ENCODE measurements around the gene CACNG4.

The CACNG4 gene

DNA sequence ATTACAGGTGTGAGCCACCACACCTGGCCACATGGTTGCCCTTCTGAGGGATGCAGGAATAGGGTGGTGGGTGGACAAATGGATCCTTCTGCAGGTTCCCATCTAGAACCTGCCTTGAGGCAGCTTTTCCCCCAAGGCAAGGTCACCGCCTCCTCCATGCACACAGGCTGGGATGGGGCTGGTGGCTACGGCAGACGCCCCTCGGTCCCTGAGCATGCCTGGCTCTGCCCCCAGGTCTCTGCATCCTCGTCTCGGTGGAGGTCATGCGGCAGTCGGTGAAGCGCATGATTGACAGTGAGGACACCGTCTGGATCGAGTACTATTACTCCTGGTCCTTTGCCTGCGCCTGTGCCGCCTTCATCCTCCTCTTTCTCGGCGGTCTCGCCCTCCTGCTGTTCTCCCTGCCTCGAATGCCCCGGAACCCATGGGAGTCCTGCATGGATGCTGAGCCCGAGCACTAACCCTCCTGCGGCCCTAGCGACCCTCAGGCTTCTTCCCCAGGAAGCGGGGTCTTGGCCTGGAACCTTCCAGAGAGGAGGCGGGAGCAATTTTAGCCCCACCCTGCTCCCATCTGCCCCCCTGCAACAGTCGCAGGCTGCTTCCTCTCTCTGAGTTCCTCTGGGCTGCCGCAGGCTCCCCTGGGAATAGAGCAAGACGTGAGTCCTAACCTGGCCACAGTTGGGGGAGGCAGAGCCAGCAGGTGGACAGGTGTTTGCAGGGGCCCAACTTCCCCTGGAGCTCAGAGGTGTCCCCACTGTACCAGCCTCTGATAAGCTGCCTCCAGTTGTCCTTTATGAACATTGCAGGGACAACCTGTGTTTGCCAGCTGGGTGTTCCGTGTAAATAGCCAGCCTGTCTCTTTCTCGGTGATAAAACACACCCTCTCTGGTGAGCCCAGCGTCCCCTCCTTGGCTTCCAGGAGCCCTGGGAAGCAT is 91.6 kb downstream of the CACNG4 start (continued):
- TF ChIP-seq, protein P1, sequence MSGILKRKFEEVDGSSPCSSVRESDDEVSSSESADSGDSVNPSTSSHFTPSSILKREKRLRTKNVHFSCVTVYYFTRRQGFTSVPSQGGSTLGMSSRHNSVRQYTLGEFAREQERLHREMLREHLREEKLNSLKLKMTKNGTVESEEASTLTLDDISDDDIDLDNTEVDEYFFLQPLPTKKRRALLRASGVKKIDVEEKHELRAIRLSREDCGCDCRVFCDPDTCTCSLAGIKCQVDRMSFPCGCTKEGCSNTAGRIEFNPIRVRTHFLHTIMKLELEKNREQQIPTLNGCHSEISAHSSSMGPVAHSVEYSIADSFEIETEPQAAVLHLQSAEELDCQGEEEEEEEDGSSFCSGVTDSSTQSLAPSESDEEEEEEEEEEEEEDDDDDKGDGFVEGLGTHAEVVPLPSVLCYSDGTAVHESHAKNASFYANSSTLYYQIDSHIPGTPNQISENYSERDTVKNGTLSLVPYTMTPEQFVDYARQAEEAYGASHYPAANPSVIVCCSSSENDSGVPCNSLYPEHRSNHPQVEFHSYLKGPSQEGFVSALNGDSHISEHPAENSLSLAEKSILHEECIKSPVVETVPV (CRISPR knock-in tag; IDR thresholded peaks at IDR 0.05): no peak
- no peak for TF ChIP-seq ZNF565 (CRISPR knock-in tag; conservative IDR thresholded peaks at IDR 0.05; ENCODE audit: low read depth)
- TF ChIP-seq ESRRG (CRISPR knock-in tag; IDR thresholded peaks at IDR 0.05): no peak
- no peak for TF ChIP-seq ZC3H10 (CRISPR knock-in tag; IDR thresholded peaks at IDR 0.05)
- no peak for TF ChIP-seq PPARA (CRISPR knock-in tag; IDR thresholded peaks at IDR 0.05; ENCODE audit: borderline replicate concordance)
- no peak for TF ChIP-seq TCF4 (CRISPR knock-in tag; IDR thresholded peaks at IDR 0.05; ENCODE audit: borderline replicate concordance)

- no peak for ATAC-seq
- TF ChIP-seq ZNF70 (CRISPR knock-in tag; IDR thresholded peaks at IDR 0.05) (no peak), CSDC2 (CRISPR knock-in tag; IDR thresholded peaks at IDR 0.05) (no peak), PPARA (CRISPR knock-in tag; IDR thresholded peaks at IDR 0.05; ENCODE audit: borderline replicate concordance) (no peak), ESRRG (CRISPR knock-in tag; IDR thresholded peaks at IDR 0.05) (no peak), RARB (CRISPR knock-in tag; IDR thresholded peaks at IDR 0.05) (no peak), BACH2 (CRISPR knock-in tag; IDR thresholded peaks at IDR 0.05; ENCODE audit: borderline replicate concordance) (no peak), TOX (CRISPR knock-in tag; IDR thresholded peaks at IDR 0.05; ENCODE audit: borderline replicate concordance) (no peak)
Observed at GRCh38 chr17:67056746-67057490, 92.4 kb downstream of the CACNG4 start.

DNA sequence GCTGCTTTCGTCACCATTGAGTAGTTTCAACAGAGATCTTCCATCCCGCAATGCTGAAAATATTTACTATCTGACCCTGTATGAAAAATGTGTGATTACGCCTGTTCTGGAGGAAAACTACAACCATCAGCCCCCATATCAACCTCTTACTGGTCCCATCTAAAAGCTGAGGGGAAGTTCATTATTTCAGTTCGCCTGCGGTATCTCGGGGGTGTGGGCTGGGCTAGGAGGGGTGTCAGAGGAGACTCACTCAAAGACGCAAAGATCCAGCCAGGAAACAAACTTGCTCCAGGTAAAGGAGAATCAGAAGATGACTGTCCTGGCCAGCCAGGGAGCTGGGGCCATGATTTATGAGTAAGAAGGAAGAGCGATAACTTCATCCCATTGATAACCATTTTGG is 93.5 kb downstream of the CACNG4 start:
- no peak for ATAC-seq

DNA sequence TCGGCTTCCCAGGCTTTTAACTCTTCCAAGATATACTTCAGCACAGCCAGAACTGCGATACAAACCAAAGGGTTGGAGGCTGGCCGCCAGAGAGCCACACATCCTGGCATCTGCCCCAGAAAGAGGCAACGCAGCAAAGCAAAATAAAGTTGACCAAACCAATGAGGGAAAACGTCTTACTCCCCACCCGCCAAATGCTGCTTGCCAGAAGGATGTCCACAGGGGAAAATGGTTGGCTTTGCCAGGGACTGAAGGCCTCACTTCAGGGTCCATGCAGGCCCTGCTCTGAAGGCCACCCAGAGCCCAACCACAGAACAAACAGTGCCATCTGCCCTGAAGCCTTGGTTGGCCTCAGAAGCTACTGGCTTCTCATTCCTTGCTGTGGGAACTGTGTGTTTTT is 94.9 kb downstream of the CACNG4 start:
- no peak for ATAC-seq
- TF ChIP-seq, protein P1 (CRISPR knock-in tag; IDR thresholded peaks at IDR 0.05): no peak
- TF ChIP-seq TOX (CRISPR knock-in tag; IDR thresholded peaks at IDR 0.05; ENCODE audit: borderline replicate concordance) (no peak), ZNF8 (CRISPR knock-in tag; IDR thresholded peaks at IDR 0.05) (no peak), ARNTL (CRISPR knock-in tag; IDR thresholded peaks at IDR 0.05; ENCODE audit: borderline replicate concordance, low read depth) (no peak), OSR1 (CRISPR knock-in tag; IDR thresholded peaks at IDR 0.05) (no peak), SNAI2 (CRISPR knock-in tag; IDR thresholded peaks at IDR 0.05) (no peak), PPARA (CRISPR knock-in tag; IDR thresholded peaks at IDR 0.05; ENCODE audit: borderline replicate concordance) (no peak), ISL1 (CRISPR knock-in tag; IDR thresholded peaks at IDR 0.05) (no peak), ZFP3 (CRISPR knock-in tag; IDR thresholded peaks at IDR 0.05) (no peak), CSDC2 (CRISPR knock-in tag; IDR thresholded peaks at IDR 0.05) (no peak), ZNF70 (CRISPR knock-in tag; IDR thresholded peaks at IDR 0.05) (no peak), TCF4 (CRISPR knock-in tag; IDR thresholded peaks at IDR 0.05; ENCODE audit: borderline replicate concordance) (no peak), ZC3H10 (CRISPR knock-in tag; IDR thresholded peaks at IDR 0.05) (no peak), ESRRG (CRISPR knock-in tag; IDR thresholded peaks at IDR 0.05) (no peak), ZFP30 (CRISPR knock-in tag; IDR thresholded peaks at IDR 0.05) (no peak)
- TF ChIP-seq, protein P2, sequence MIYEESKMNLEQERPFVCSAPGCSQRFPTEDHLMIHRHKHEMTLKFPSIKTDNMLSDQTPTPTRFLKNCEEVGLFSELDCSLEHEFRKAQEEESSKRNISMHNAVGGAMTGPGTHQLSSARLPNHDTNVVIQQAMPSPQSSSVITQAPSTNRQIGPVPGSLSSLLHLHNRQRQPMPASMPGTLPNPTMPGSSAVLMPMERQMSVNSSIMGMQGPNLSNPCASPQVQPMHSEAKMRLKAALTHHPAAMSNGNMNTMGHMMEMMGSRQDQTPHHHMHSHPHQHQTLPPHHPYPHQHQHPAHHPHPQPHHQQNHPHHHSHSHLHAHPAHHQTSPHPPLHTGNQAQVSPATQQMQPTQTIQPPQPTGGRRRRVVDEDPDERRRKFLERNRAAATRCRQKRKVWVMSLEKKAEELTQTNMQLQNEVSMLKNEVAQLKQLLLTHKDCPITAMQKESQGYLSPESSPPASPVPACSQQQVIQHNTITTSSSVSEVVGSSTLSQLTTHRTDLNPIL (CRISPR knock-in tag; IDR thresholded peaks at IDR 0.05; ENCODE audit: low read depth): no peak
- TF ChIP-seq, protein P3, sequence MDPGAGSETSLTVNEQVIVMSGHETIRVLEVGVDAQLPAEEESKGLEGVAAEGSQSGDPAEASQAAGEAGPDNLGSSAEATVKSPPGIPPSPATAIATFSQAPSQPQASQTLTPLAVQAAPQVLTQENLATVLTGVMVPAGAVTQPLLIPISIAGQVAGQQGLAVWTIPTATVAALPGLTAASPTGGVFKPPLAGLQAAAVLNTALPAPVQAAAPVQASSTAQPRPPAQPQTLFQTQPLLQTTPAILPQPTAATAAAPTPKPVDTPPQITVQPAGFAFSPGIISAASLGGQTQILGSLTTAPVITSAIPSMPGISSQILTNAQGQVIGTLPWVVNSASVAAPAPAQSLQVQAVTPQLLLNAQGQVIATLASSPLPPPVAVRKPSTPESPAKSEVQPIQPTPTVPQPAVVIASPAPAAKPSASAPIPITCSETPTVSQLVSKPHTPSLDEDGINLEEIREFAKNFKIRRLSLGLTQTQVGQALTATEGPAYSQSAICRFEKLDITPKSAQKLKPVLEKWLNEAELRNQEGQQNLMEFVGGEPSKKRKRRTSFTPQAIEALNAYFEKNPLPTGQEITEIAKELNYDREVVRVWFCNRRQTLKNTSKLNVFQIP (CRISPR knock-in tag; IDR thresholded peaks at IDR 0.05; ENCODE audit: borderline replicate concordance, low read depth): no peak
- TF ChIP-seq, protein P4, sequence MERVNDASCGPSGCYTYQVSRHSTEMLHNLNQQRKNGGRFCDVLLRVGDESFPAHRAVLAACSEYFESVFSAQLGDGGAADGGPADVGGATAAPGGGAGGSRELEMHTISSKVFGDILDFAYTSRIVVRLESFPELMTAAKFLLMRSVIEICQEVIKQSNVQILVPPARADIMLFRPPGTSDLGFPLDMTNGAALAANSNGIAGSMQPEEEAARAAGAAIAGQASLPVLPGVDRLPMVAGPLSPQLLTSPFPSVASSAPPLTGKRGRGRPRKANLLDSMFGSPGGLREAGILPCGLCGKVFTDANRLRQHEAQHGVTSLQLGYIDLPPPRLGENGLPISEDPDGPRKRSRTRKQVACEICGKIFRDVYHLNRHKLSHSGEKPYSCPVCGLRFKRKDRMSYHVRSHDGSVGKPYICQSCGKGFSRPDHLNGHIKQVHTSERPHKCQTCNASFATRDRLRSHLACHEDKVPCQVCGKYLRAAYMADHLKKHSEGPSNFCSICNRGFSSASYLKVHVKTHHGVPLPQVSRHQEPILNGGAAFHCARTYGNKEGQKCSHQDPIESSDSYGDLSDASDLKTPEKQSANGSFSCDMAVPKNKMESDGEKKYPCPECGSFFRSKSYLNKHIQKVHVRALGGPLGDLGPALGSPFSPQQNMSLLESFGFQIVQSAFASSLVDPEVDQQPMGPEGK (CRISPR knock-in tag; IDR thresholded peaks at IDR 0.05; ENCODE audit: borderline replicate concordance): no peak

More for the DNA sequence above, 93.5 kb downstream of the CACNG4 start:
- TF ChIP-seq SNAI2 (CRISPR knock-in tag; IDR thresholded peaks at IDR 0.05) (no peak), ZFP30 (CRISPR knock-in tag; IDR thresholded peaks at IDR 0.05) (no peak), OSR1 (CRISPR knock-in tag; IDR thresholded peaks at IDR 0.05) (no peak), ISL1 (CRISPR knock-in tag; IDR thresholded peaks at IDR 0.05) (no peak), ESRRG (CRISPR knock-in tag; IDR thresholded peaks at IDR 0.05) (no peak), CSDC2 (CRISPR knock-in tag; IDR thresholded peaks at IDR 0.05) (no peak), PPARA (CRISPR knock-in tag; IDR thresholded peaks at IDR 0.05; ENCODE audit: borderline replicate concordance) (no peak)
- TF ChIP-seq, protein P4 (CRISPR knock-in tag; IDR thresholded peaks at IDR 0.05; ENCODE audit: borderline replicate concordance): no peak

Data from SK-N-SH treated with all-trans-retinoic acid at 6 μM for 48 hours (cell line).